Fibroblast of peridontal ligament (primary cell): ENCODE results near the gene AUTS2.

Experiments used
- DNase-seq: peaks from one replicate; pipeline ENCODE4 v3.0.0-alpha.2; 2010; ENCODE audit errors: extremely low read depth

Gene AUTS2

GRCh38 chr7:69847921-69848612, 249.8 kb downstream of the AUTS2 start:
- no peak for DNase-seq

DNA sequence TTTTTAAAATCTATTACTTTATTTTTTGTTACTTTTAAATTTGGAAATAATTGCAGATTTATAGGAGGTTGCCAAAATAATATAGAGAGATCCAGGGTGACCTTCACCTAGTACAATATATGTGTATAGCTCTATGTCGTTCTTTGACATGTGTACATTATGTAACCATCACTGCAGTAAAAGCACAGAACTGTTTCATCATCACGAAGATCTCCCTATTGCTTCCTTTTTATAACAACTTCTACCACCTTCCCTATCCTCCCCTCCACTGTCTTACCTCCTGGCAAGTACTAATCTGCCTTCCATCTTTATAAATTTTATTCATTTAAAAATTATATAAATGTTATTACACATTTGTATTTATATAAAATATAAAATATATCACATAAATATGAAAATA, 251.0 kb downstream of the AUTS2 start:
- no peak for DNase-seq

DNA sequence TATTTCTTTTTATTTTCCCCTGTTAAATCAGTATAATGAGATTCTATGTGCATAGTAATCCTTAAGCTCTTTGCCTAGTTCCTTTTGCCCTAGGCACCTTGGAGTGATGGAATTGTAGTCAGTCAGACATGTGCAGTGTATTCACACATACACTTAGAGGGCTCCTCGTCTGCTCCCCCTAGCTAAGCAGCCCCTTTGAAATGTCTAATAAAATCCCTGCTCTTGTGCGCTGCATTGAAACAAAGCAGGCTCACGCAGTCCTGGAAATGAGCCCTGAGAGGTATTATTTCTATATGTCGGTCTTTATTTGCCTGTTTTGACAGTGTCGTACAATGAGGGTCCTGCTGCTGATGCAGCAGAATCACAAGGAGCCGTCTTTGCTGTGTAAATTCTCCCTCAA, 258.7 kb downstream of the AUTS2 start:
- DNase-seq, result no peak

- DNase-seq, result no peak
Measured at GRCh38 chr7:69858471-69858870, 260.2 kb downstream of the AUTS2 start.

GRCh38 chr7:69859342-69859741, 261.1 kb downstream of the AUTS2 start:
- DNase-seq, result no peak

GRCh38 chr7:69860486-69860885, 262.2 kb downstream of the AUTS2 start:
- peak; percentile 1 for DNase-seq

DNA sequence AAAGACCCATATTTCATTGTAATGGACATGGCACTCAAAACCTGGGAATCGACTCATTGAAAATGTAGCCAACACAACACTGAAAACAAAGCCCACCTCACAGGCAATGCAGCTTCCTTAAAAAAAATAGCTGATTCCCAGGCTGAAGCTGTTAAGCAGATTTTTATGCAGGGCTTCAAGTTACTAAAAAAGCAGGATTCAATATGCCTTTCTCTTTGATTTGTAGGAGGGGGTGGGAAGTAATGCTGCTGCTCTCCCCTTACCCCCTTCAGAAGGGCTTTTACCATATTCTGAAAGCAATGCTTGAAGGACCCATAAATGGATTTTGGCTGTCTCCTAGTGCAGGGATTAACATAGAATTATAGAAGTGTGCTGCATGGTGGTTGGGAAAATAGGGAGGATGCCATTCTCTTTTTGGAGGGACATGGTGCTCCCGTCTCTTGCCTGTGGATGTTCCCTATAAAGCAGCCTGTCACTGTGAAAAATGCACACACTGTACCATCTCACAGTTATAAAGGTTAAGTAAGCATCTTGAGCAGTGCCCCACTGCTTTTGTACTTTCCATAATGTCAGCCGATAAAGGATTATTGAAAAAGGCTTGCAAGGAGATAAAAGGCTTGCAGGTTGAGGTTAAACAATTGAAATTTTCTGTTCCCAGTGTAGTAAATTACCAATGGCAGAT, 262.8 kb downstream of the AUTS2 start:
- DNase-seq, result no peak

DNA sequence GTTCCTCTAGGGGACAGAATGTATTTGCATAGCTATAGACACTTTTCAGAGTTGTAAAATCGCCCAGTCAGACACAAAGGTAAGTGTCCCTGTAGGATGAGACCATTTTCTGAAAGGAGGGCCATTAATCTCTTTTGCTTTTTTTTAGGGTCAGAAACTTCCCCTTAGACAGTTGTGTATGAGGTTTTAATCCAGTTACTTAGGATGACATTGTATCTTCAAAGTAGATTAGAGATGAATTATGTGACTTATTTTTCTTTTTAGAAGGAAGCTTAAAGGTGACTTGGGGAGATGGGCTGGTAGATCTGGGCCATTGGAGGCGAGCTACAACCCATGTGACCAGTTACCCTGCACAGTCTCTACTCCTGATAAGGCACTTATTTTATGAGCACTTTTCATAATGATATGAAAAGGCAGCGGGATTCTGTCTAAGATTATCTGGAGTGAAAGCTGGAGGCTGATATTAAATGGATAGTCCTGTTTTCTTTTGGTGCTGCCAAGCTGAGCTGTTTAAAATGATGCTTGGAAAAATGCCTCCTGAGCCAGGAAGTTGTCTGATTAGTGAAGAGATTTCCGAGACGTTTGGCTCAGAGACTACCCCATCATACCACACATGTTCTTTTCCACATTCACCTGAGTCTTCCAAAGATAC, 264.3 kb downstream of the AUTS2 start:
- no peak for DNase-seq

DNA sequence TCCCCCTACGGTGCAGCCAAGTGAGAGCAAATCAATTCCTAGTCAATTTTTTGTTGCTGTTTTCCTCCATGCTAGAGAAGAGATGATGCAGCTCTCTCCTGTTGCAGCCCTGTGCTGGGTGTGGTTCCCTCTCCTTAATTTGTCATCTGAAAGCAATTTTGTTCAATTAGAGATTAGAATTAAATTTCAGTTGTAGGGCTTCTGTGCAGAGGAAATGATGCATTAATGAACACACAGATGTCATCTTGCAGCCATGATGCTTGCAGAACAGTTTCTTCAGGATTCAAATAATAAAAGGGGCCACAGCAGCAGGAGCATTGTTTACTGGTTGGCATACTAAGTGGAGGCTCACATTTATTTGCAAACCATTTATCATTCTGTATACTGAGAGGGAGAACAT, 266.0 kb downstream of the AUTS2 start:
- peak; percentile 4 for DNase-seq

DNA sequence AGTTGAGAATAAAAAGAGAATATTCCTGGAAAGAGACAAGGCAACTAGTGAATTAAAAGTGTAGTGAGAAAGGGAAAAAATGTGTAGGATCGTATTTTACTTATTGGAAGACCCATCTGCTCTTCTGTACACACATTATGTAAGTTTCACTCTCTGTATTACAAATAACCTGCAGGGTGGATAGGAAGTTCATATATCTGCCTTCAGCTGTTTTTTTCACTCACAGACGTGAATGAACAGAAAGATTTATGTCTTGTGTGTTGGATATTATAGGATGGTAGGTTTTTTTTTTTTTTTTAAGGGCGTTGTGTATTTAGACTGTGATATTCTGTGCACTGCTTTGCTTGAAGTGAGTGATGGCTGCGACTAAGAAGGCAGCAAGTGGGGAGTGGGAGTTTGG, 266.5 kb downstream of the AUTS2 start:
- DNase-seq, result no peak

DNA sequence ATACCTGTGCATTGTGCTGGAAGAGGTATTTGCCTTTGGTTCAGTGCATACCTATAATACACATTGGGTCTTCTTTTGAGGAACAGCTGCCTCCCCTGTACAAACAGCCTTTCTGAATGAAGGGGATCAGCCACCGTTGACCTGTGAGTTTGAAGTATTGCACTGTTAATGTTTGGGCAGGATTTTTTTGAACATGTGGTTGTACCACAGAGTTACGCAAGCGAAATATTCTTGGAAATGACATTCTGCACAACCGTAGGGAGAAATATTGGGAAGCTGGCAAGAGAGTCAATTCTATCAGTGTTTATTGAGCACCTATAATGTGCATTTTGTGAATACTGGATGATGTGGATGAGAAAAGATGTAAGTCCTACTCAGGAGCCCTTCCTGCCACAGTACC, 270.6 kb downstream of the AUTS2 start:
- DNase-seq, result no peak

- DNase-seq, result peak; percentile 20
Measured at GRCh38 chr7:69871213-69871885, 273.1 kb downstream of the AUTS2 start.

GRCh38 chr7:69871886-69872569, 273.8 kb downstream of the AUTS2 start:
- no peak for DNase-seq

GRCh38 chr7:69873512-69873911, 275.2 kb downstream of the AUTS2 start:
- no peak for DNase-seq

DNA sequence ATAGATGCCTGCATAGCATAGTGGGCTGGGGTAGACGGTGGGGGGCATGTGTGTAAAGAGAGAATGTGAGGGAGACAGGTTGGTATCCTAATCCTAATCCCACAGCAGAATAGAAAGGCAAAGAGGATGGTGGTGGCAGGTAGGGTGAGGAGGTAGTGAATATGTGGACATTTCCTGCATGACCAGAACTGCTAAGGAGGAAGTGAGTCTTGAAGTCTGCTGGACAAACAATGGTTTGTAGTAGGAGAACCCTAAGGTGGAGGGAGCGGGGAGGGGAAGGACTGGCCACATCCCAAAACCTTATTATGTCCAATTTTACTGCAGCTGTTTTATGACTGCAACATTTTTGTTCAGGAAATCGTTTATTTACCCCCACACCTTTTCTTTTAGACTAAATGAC, 279.7 kb downstream of the AUTS2 start:
- DNase-seq, result no peak

DNA sequence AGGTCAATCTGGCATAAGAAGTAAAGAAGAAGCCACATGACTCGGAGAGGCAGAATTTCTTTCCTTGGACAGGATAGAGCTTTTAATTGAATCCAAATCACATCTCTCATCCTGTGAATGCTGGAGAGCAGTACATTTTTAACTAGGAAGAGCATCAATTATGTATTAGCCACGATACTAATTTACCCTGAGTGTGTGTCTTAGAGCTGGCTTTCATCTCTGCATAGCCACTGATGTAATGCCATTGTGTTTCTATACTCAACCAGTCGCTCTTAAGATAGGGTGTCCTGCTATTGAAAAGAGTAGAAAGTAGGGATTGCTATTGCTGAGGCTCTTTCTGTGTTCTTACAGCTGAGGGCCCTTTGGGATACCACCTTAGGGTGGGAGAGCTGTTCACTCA, 280.3 kb downstream of the AUTS2 start:
- DNase-seq, result no peak

DNA sequence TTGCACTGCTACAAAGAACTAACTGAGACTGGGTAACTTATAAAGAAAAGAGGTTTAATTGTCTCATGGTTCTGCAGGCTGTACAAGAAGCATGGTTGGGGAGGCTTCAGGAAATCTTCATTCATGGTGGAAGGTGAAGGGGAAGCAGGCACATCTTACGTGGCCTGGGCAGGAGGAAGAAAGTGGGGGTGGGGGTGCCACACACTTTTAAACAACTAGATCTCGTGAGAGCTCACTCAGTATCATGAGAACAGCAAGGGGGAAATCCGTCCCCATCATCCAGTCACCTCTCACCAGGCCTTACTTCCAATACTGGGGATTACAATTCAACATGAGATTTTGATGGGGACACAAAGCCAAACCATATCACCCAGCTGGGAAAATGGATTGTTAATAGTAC, 281.7 kb downstream of the AUTS2 start:
- DNase-seq, result no peak

GRCh38 chr7:69880840-69881239, 282.6 kb downstream of the AUTS2 start:
- DNase-seq, result no peak

GRCh38 chr7:69882269-69882668, 284.0 kb downstream of the AUTS2 start:
- DNase-seq, result no peak

GRCh38 chr7:69883399-69883891, 285.2 kb downstream of the AUTS2 start:
- DNase-seq, result no peak

DNA sequence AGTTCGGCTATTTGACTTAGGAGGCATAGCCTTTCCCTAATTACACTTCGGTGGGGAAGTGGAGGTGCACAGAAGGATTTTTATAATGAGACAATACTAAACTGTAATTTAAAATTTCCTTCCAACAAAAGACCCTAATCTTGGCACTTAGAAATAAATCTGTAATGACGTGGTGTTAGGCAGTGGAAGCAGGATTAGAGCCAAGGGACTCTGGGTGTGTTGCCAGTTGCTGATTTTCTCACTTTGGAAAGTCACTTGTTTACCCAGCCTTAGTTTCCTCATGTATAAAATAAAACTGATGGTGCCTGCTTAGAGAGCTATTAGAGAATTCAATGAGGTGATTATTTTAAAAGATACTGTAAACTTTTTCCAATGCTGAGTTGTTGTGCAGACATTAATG, 287.2 kb downstream of the AUTS2 start:
- DNase-seq, result no peak
